GM21737 (cell line): ENCODE data around the gene RILPL2.
"Not testable (repeated sequence)": the region's sequence is repeated elsewhere in the genome, so short reads cannot be mapped to it uniquely, and the experiment has no call there.

Experiments
- ATAC-seq: cut with Tn5 transposase; IDR thresholded peaks from one replicate; pipeline ENCODE4 v1.9.1; 2021; ENCODE audit warnings: mild to moderate bottlenecking, moderate library complexity; ENCODE audit not compliant: unreplicated experiment

Gene RILPL2

DNA sequence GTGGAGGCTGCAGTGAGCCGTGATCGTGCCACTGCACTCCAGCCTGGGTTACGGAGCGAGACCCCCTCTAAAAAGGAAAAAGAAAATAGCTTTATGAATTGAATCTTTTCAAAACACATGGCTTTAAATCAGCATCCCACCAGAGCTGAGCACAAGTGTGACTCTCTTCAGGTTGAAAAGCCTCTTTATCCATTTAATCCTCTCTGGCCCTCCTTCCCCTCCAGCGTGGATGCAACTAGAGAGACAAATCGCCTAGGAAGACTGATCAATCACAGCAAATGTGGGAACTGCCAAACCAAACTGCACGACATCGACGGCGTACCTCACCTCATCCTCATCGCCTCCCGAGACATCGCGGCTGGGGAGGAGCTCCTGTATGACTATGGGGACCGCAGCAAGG, 29.2 kb downstream of the RILPL2 start:
- ATAC-seq, result not testable (repeated sequence)

DNA sequence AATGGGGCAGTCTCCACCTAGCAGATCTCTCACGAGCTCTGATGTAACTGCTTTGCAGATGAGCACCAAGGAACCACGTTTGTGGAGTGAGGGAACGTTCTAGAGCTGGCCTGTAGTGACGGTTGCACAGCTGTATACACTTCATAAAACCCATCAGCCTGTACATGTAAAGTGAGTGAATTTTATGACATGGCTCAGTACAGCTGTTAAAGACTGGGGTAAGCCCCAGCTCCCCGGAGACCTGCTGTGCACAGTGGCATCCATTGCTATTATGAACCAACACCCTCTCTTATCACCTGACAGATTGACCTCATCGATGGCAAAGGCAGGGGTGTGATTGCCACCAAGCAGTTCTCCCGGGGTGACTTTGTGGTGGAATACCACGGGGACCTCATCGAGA, 31.9 kb downstream of the RILPL2 start:
- ATAC-seq, result no peak

DNA sequence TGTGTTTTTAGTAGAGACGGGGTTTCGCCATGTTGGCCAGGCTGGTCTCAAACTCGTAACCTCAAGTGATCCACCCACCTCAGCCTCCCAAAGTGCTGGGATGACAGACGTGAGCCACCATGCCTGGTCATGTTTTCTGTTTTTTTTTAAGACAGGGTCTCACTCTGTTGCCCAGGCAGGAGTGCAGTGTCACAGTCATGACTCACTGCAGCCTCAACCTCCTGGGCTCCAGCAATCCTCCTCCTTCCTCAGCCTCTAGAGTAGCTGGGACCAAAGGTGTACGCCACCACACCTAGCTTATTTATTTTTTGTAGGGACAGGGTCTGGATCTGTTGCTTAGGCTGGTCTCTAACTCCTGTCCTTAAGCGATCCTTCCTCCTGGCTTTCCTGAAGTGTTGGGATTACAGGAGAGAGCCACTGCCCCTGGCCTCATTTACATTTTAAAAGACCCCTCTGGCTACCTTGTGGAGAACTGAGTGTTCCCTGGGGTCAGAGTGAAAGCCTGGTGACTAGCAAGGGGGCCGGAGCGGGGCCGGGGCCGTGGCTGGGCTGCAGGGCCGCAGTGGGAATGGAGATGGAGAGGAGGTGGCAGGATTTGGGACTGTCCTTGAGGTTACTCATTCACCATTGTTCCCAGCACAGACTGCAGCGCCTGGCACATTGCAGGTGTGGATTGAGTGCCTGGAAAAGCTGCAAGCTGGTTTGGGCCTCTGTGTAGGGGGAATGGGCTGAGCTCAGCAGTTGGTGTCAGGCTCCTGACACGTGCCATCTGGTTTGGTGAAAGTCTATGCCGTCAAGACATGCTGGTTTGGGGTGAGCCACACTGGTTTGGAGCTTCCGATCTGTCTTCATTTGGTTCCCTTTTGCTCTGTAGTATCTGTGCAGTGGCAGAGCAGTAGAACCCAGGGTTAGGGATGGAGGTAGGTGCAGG, 34.5 kb downstream of the RILPL2 start:
- ATAC-seq, result no peak

DNA sequence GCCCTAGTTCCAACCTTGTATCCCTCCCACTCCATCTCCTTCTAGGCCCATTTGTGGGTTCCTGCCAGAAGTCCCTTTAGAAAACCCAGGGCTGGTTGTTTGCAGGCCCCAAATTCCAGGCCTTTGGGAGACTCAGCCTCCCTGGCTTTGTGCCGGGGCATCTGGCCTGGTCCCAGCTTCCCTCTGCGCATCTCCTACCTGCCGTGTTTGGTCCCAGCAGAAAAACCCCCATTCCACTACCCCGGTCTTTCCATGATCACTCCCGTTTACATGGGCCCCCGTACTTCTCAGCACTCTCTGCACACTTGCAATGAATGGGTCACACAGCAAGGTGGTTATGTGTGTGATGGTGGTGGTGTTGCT, 37.2 kb downstream of the RILPL2 start:
- ATAC-seq, result no peak

DNA sequence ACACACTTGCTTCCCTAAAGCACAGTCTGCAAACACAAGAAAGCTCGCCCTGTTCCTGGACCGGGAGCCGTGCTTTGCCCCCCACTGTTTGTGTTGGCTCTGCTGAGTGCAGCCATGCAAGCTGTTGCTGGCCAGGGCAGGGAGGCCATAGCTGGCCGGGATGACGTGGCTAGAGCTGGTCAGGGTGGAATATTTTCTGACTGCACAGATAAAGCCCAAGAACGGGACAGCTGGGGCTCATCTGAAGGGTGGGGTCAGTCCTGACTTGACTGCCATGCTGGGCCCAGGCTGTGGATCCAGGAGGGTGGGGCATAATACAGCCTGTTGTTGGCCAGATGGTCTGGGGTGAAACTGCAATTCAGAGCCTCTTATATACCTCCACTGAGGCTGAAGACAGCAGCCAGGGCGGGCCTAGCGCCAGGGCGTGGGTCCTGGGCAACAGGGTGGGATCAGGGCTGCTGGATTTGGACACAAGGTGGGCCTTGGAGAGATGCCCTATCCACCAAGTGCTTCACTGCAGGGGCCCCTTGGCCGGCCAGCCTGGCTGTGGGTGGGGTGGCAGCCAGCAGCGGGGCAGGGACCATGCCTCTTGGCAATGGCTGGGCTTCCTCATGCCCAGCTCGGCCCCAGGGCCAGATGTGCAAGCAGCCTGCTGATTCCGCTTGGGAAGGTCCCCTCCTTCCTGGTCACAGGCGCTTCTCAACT, 37.8 kb downstream of the RILPL2 start:
- ATAC-seq, result no peak

DNA sequence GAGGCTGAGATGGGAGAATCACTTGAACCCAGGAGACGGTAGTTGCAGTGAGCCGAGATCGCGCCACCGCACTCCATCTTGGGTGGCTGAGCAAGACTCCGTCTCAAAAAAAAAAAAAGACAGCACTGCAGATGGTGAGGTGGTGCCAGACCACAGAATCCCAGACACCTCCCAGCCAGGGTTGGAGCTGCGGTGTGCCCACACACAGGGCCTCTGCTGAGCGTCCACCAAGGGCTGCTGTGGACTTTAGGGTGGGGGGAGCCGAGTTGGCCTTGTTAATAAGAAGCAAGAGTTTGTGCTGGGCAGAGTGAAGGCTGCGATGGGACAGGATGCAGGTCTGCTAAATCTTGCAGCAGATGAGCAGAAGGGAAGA, 38.3 kb downstream of the RILPL2 start:
- no peak for ATAC-seq

DNA sequence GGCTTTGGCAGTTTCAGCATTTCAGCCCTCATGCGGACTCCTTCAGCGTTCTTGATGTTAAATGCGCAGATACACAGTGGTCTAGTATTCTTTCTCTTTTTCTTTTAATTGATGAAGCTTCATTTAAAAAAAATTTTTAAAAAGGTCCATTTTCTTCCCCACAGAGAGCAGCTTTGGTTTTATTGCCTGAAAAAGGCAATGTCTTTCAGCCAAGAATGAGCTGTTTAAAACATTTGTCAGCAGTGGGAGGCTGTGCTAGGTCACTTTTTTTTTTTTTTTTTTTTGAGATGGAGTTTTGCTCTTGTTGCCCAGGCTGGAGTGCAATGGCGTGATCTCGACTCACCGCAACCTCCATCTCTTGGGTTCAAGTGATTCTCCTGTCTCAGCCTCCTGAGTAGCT, 39.1 kb downstream of the RILPL2 start:
- no peak for ATAC-seq

DNA sequence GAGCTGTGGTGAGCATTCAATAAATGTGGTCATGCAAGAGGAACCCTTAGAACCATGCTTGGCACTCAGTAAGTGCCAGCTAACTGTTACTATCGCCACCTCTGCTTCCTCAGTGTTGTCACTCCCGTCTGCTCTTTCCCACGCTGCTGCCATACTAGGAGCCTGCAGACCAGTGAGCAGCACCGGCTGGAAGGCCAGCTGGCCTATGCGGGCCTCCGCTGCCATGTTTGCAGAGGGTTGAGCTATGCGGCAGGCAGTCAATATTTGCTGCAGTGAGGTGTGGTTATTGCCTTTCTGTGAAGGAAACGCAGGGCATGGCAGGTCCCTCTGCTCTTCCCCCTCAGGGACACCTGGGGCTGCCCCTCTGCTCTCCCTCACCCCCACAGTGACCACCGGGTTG, 39.5 kb downstream of the RILPL2 start:
- no peak for ATAC-seq

DNA sequence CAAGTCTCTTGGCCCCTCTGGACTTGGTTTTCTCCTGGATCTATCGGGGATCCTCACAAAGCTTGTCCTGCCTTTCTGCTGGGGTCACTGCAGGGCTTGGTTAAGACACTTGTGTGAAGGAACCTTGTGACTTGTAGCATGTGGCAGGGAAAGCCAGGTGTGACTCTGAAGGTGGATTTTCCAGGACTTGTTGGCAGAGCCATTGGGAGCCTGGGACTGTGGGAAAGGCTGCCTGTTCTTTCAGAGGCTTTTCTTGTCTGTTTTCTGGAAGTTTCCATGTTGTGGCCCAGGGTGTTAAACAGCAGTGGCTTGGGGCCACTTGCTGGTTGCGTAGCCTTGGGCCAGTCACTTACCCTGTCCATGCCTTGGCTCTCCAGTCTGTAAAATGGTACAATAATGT, 39.9 kb downstream of the RILPL2 start:
- no peak for ATAC-seq

DNA sequence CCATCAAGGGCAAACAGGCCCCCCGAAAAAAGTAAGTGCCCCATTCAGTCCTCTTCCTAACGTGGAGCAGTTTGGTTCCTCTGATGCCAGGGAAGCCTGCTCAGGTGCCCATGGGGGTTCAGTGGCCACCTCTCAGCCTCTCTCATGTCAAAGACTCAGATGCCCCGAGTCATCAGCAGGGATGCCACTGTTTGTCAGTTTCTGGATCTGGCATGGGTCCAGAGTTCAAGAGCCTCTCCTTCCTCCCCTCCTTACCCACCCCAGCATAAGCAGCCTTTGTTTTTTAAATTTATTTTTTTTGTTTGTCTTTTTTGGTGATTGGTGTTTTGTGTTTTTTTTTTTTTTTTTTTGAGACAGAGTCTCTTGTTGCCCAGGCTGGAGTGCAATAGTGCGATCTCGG, 41.2 kb downstream of the RILPL2 start:
- no peak for ATAC-seq

DNA sequence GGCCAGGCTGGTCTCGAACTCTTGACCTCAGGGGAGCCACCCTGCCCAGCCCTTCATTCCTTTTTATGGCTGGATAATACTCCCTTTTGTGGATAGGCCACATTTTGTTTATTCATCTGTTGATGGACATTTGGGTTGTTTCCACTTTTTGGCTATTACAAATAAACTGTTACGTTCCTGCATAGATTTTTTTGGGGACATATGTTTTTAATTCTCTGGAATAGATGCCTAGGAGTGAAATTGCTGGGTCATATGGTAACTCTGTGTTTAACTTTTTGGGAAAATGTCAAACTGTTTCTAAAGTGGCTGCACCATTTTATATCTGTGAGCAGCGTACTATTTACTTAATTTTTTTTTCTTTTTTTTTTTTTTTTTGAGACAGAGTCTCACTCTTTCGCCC, 42.7 kb downstream of the RILPL2 start:
- ATAC-seq, result no peak

DNA sequence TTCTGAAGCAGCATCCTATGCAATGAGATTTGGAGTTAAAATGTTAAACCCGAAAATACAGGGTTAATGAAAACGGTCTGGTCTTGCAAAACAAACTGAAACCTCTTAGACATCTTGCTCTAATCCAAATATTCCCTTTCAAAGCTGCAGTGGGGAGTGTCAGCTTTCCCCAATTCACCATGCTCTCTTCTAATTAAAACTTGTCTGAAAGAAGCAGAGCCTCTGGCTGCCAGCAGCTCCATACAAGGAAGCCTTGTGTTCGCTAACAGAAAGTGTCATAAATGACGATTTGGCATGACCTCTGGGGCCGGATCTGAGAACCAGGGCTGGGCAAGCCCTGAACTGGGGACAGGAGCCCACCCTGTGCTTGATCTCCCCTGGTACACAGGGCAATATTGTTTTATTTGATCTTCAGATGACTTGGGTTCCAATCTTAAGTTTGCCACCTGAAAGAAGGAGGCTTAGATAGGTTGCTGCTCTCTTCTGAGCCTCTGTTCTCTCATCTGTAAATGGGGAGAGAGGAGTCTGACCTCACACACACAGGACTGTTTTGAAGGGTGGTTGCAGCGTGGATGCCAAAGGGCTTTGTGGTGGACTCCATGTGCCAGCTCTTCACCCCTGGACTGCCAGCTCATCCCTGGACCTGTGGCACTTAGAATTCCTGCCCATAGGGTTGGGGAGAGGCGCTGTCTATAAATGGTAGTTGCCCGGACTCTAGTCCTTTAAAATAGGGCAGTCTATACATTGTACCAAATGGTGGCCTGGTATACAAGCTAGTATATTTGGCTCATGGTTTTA, 44.7 kb downstream of the RILPL2 start:
- no peak for ATAC-seq

DNA sequence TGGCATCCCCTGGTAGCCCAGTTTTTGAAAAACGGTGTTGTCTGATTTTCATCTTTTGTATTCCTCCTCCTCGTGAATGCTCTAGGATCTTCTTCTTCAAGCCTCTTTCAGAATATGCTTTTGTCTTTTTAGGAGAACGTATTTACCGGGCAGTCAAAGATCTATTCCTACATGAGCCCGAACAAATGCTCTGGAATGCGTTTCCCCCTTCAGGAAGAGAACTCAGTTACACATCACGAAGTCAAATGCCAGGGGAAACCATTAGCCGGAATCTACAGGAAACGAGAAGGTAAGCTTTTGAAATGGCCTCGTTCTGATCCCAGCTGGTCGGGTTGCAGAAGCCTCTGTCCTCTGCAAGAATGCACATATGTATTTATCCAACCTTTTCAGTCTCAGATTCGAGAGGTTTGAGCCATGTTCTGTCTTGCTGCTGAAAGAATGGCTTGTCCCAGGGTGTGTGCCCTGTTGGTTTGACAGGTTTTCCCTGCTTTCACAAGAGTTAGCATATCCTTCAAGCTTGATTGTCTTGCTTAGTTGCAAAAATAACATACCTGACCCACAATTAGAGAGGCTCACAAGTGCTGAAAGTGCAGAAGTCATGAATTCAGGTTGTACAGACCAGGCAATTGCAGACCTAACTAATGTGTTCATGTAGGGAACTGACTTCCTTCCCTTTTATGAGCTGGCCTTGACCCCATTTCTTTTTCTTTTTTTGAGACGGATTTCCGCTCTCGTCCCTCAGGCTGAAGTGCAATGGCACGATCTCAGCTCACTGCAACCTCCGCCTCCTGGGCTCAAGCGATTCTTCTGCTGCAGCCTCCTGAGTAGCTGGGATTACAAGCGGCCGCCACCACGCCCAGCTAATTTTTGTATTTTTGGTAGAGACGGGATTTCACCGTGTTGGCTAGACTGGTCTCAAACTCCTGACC, 45.7 kb downstream of the RILPL2 start:
- no peak for ATAC-seq

DNA sequence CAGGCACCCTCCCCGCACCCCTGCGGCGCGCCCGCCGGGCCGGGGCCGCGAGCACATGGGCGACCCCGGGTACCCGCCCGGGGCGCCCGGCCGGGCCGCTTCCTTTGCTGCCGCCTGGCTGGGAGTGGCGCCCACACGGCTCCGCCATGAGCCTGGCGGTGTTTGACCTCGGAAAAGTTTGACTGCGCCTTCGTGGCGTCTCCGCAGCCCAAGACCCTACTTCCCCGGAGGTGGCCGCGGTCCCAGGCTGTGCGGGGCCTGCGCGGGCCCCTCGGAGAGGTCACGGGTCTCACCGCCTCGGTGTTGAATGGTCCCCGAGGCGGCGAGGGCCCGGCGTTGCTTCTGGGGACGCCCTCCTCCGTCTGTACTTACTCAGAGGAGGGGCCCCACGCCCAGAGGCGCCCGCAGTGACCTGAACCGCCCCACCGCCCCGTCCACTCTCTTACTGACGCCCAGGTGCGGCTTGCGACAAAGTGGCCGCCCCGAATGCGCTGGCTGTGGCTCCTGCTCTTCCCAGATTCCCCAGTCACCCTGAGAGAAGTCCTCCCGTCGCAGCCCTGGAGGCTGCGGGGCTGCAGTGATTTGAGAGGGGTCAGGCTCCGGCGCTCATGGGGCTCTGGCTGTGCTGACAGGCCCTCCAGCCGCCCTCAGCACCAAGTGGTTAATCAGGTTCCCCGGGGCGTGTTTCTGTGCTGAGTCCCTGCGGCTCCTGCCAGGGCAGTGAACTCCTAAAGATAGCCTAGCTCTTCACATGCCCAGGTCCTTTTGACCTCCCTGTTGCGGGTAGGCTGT, 46.7 kb downstream of the RILPL2 start:
- peak; percentile 18 for ATAC-seq

DNA sequence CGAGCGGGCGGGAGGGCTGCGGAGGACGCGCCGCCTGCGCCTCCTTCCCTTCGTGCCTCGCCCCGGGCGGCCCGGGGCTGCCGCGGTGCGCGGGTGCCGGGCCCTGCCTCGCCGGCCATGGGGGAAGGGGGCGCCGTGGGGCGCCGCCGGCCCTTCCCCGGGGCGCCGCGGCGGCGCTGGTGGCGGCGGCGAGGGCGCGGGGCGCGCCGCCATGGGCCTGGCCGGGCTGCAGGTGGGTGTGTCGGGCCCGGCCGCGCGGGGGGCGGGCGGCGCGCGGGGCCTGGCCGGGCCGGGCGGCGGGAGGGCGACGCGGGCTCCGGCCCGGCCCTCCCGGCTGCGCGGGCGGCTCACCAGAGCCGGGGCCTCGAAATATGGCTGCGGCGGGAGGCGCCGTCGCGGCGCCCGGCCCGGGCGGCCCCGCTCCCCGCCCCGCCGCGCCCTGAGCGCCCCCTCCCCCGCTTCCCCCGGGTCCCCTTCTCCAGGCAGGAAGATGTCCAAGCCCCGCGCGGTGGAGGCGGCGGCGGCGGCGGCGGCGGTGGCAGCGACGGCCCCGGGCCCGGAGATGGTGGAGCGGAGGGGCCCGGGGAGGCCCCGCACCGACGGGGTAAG, 47.4 kb downstream of the RILPL2 start:
- ATAC-seq, result no peak

DNA sequence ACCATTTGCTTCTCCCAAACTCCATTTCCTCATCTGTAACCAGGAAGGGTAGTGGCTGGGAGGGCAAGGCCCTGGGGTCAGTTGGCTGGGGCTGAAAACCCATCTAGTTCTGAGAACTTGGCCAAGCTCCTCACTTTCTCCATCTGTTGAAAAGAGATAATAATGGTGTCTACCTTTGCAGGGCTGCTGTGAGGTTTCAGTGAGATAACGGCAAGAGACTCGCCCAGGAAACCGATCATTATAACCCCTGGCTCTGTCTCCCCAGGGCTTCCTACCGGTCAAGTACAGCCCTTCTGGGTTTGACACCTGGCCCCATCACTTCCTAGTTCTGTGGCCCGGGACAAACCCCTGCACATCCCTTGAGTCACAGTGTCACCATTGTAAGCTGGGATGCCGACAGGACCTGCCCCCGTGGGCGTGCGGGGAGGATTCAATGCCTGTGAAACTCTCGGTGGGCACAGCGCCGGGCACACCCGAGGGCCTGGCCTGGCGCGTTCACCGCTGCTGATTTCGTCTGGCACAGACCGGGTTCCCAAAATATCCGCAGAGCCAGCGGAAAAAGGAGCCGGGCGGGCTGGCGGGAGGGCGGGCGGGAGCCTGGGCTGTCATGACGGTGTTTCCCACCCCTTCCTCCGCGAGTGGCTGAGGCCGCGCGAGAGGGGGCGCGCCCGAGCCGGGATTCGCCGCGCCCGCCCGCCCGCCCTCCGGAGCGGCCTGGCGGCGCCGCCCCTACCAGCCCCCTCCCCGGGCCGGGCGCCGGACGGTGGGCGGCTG, 48.1 kb downstream of the RILPL2 start:
- ATAC-seq, result peak; percentile 30

DNA sequence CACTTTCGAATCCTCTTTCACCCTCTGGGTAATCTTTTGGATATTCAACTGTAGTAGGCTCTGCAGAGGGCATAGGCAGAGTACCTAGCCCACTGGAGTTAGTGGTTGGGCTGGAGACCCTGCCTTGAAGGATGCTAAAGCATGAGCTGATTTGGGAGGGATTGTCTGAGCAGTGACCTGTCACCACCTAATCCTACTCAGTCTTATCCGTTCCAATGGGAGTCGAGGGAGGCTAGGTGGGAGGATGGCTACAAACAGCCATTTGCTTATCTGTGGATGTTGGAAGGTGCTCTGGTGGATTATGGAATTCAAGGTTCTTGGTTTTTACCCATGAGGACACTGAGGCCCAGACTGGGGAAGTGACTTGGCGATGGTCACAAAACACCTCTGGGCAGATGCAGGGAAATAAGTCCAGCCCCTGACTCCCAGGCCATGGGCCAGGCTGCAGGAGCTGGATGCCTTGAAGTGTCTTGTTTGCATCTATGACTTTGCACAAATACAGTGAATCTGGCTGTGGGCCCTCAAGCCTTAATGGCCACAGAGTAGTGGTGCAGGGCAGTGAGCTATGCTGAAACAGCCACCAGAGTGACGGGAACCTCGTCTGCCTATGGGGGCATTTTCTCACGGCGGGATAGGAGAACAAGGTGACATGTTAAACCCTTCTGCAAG, 48.8 kb downstream of the RILPL2 start:
- no peak for ATAC-seq

DNA sequence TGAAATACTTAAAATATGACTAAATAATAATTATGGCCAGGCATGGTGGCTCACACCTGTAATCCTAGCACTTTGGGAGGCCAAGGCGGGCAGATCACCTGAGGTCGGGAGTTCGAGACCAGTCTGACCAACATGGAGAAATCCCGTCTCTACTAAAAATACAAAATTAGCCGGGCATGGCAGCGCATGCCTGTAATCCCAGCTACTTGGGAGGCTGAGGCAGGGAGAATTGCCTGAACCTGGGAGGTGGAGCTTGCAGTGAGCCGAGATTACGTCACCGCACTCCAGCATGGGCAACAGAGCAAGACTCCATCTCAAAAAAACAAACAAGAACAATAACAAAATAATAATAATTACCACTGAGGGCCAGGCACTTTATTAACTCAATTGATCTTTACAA, 50.9 kb downstream of the RILPL2 start:
- ATAC-seq, result not testable (repeated sequence)
